ENCODE results near the gene FRMD4A.

FRMD4A gene

GRCh38 chr10:13809427-13809826 lies 521.3 kb downstream of the FRMD4A start:
- no peaks in the 10 kb centered on the region for H3K27me3 ChIP-seq
- no peak overlapping the region for H3K4me3 ChIP-seq (ENCODE audit: low read depth, low read length)
- no peaks in the 10 kb centered on the region for H3K9me3 ChIP-seq
- H3K4me1 ChIP-seq = no peaks in the 10 kb centered on the region
- H3K36me3 ChIP-seq = no peaks in the 10 kb centered on the region
- DNase-seq = no peak
- no peak for TF ChIP-seq CTCF (IDR thresholded peaks at IDR 0.05; ENCODE audit: low read depth, low read length)

- H3K27me3 ChIP-seq = no peaks in the 10 kb centered on the region
- no peaks in the 10 kb centered on the region for H3K4me1 ChIP-seq
- H3K36me3 ChIP-seq = no peaks in the 10 kb centered on the region
- no peaks in the 10 kb centered on the region for H3K9me3 ChIP-seq
- no peak for TF ChIP-seq CTCF (IDR thresholded peaks at IDR 0.05; ENCODE audit: low read depth, low read length)
- H3K4me3 ChIP-seq (ENCODE audit: low read depth, low read length) = no peak overlapping the region
- DNase-seq = no peak
Measured at GRCh38 chr10:13808556-13809391, 522.0 kb downstream of the FRMD4A start.

- H3K9me3 ChIP-seq = no peaks in the 10 kb centered on the region
- no peaks in the 10 kb centered on the region for H3K36me3 ChIP-seq
- H3K4me1 ChIP-seq = no peaks in the 10 kb centered on the region
- DNase-seq = no peak
- no peaks in the 10 kb centered on the region for H3K27me3 ChIP-seq
- no peak for TF ChIP-seq CTCF (IDR thresholded peaks at IDR 0.05; ENCODE audit: low read depth, low read length)
- no peak overlapping the region for H3K4me3 ChIP-seq (ENCODE audit: low read depth, low read length)
Measured at GRCh38 chr10:13806419-13806818, 524.3 kb downstream of the FRMD4A start.

- DNase-seq = no peak
- no peaks in the 10 kb centered on the region for H3K36me3 ChIP-seq
- no peak overlapping the region for H3K4me3 ChIP-seq (ENCODE audit: low read depth, low read length)
- H3K9me3 ChIP-seq = no peaks in the 10 kb centered on the region
- no peaks in the 10 kb centered on the region for H3K27me3 ChIP-seq
- no peak for TF ChIP-seq CTCF (IDR thresholded peaks at IDR 0.05; ENCODE audit: low read depth, low read length)
- H3K4me1 ChIP-seq = no peaks in the 10 kb centered on the region
Measured at GRCh38 chr10:13803566-13804554, 526.9 kb downstream of the FRMD4A start.

GRCh38 chr10:13801907-13802288 lies 528.8 kb downstream of the FRMD4A start:
- H3K27me3 ChIP-seq = no peaks in the 10 kb centered on the region
- H3K4me3 ChIP-seq (ENCODE audit: low read depth, low read length) = no peak overlapping the region
- TF ChIP-seq CTCF (IDR thresholded peaks at IDR 0.05; ENCODE audit: low read depth, low read length) = no peak
- H3K4me1 ChIP-seq = no peaks in the 10 kb centered on the region
- no peaks in the 10 kb centered on the region for H3K9me3 ChIP-seq
- H3K36me3 ChIP-seq = no peaks in the 10 kb centered on the region
- DNase-seq = no peak

Data from BE2C (cell line).